Activated CD8-positive, alpha-beta memory T cell treated with anti-CD3 and anti-CD28 coated beads for 24 hours (primary cell): Measurements from ENCODE around the gene HYI.

Source experiments
- DNase-seq: peaks from one replicate; pipeline ENCODE4 v3.0.0-alpha.2; 2020

The HYI gene

DNA sequence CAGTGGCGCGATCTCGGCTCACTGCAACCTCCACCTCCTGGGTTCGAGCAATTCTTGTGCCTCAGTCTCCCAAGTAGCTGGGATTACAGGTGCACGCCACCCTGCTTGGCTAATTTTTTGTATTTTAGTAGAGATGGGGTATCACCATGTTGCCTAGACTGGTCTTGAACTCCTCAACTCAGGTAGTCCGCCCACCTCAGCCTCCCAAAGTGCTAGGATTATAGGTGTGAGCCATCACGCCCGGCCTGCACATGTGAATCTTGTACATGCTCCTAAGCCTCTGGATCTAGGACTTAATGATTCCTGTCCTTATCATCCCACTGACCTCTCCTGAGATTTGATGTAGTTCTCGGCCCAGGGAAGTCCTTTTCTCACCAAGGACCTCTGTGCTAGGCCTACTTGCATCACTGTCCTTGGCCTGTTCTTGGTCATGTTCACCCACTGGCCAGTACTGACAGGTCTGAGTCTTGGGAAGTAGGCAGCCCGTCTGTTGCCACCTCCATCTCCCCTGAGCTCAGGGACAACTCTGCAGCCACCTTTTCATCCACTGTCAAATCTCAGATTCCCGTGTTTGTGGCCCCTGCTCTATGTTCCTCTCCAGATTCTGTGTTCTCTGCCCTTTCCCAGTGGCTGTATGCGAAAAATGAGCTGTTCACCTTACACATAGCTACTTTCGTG, 9.4 kb downstream of the HYI start:
- DNase-seq: no peak

- no peak for DNase-seq
Measured at GRCh38 chr1:43443197-43443946, 10.4 kb downstream of the HYI start.

DNA sequence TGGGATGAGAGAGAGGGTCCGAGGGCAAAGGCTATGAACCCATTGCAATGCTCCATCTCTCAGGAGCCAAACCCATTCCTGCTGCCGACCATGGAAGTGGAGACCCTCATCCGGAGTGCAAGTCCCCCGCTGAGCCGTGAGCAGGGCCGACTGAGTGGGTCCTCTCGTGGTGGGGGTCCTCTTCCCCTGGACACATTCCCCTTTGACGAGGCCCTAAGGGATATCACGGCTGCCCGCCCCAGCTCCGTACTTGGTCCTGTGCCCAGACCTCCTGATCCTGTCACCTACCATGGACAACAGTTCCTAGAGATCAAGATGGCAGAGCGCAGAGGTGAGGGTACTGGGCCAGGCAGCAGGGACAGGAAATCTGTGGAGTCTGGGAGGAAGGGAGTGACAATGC, 11.0 kb downstream of the HYI start:
- no peak for DNase-seq

DNA sequence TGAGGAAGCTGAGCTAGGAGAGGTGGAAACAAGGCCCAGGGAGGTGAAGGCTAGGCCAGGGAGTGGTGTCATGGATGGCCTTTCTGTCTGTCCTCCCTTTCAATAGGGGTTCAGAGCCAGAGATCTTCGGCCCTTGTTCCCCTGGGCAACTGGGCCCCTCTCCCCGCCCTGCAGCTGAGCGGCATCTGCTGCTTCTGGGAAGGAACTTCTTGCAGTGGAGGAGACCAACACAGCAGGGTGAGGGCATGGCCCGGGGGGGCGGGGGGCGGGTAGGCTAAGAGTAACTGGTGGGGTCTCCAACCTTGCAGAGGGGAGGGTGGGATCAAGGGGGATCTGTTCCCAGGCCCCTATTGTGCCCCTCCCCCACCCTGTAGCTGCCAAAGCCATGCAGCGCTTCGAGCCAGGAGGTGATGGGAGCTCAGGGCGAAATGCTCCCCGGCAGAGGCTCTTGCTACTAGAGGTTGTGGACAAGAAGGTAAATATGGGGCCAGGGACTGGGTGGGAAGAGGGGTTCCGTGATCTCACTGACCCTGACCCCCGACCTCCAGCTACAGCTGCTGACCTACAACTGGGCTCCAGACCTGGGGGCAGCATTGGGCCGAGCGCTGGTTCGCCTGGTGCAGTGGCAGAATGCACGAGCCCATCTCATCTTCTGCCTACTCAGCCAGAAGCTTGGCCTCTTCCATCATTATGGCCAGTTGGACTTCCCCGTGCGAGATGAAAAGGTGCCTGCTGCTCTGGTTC, 11.7 kb downstream of the HYI start:
- no peak for DNase-seq

GRCh38 chr1:43441166-43441893, 12.4 kb downstream of the HYI start:
- DNase-seq: no peak

- DNase-seq: no peak
Measured at GRCh38 chr1:43440358-43440757, 13.4 kb downstream of the HYI start.

DNA sequence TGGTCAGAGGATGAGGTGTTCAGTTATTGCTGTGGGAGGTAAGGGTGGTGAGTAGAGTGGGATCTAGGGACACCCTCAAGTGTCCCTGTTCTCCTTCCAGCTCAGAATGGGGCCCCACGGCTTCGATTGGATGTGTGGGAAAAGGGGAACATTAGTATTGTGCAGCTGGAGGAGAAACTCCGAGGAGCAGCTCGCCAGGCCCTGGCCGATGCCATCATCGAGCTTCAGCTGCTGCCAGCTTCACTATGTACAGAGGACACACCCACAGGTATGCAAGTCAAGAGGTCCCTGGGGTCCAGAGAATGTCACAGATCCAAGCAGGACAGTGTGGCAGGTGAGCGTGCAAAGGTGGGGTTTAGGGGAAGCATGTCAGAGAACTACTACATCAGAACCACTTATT, 13.9 kb downstream of the HYI start:
- no peak for DNase-seq

DNA sequence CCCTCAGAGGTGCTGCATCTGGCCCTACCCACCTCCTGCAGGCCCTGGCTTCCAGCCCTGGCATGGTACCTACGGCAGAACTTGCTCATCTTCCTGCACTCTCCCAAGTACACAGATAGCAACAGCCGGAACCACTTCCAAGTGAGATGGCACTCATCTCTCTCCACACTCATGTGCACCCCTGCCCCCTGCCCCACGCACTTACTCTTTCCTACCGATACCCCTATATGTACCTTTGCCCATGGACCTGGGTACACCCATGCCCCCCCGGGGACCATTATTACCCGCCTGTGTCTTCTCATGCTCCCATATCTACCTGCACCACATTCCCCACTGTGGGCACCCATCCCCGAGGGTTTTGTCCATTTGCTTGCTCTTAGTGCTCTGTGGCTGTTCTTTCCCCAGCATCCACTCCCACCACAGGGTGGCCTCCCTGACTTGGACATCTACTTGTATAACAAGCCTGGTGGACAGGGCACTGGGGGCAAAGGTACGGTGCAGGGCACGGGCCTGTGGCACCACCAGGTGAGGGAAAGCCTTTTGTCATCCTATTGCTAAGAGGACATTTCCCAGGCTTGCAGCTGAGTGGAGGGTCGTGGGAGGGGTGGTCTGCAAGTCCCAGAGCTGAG, 14.7 kb downstream of the HYI start:
- no peak for DNase-seq

DNA sequence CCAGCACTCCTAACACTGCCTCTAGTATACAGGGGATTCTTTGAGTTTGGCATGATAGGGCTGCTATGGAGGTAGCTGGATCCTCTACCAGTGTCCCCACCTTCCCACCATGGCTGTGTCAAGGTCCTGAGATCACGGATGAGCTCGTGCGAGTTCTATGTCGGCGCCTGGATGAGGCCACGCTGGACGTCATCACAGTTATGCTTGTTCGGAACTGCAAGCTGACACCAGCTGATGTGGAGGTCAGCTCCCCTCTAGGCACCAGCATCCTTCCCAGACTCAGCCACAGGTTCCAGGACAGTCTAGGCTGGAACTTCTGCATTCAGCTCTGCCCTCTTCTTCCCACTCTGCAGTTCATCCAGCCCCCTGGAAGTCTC, 15.2 kb downstream of the HYI start:
- no peak for DNase-seq

GRCh38 chr1:43438006-43438405, 15.7 kb downstream of the HYI start:
- DNase-seq: no peak

DNA sequence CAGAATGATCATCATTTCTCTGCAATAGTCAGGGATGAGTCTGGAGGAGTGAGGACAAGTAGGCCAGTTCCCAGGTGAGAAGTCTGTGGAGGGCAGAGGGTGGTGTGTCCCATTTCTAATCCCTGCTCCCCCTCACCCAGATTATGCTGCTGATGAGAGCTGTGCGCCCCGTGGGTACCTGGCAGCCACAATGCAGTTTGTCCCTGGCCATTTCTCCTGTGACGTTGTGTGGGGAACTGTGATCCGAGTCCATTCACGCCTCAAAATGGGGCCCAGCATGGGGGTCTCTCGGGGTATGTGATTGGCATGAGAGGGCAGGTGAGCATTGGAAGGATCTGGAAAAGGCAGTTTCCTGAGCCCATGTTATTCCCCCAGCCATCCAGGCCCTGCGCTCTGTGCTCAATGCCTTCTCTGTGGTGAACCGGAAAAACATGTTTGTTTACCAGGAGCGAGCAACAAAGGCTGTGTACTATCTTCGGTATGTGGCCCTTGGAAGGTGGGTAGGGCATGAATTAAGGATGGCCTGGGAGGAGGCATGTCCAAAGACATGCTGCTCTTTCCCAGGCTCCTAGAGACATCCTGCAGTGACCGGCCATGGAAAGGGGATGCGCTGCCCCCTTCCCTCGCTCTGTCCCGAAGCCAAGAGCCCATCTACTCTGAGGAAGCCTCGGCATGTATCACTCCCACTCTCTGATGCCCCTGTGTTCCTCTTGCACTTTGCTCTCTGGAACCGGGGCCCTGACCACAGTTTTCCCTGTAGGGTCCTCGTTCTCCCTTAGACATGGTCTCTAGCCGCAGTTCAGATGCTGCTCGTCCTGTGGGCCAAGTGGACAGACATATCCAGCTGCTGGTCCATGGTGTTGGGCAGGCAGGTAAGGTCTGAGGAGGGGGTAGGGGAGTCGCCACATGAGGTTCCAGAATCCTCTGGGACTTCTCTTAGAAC, 16.4 kb downstream of the HYI start:
- no peak for DNase-seq

DNA sequence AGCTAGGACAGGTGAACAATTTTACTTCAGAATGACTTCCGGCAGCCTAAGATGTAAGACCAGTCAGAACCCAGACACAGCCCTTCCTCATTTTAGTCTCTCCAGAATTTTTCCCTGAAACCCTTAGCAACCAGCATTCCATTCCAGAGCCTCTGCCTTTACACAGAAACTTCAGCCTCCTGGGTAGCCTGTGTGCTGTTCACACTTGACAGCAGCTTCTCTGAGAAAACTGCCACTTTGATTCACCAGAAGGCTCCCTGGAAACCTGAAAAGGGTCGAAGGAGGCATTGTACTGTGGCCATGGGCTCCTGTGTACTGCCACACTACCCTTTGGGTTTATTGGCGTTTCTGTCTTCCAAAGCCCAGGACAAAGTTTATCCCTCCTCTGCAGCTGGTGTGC, 17.4 kb downstream of the HYI start:
- no peak for DNase-seq

- DNase-seq: no peak
Measured at GRCh38 chr1:43435146-43436145, 18.3 kb downstream of the HYI start.

DNA sequence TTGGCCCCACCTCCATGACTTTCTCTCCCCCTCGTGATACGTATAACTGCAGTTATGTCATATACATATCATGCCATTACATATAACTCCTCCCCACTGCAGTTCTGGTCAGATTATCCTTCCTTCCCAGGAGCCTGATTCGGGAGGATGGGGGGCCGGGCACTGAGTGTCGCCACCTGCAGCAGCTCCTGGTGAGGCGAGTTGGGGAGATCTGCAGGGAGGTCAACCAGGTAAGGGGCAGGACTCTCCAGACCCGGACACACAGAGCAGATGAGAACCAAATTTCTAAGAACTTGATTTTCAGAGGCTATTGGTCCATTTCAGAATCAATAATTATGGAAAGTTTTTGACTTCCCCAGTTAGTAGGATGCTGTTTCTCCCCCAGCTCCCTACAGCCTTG, 19.5 kb downstream of the HYI start:
- no peak for DNase-seq

DNA sequence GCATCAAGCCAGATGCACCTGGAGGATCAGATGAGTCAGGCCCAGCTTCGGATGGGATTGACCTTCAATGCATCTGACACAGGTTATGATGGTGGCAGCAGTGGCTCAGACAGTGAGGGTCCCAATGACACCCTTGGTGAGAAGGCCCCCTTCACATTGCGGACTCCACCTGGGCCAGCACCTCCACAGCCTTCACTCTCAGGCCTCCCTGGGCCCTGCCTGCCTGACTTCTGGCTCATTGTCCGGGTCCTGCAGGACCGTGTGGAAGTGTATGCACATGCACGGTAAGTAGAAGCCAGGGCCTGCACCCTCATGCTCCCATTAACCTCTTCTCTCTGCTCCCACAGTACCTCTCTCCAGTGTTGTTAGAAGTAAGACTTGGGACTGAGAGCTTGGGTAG, 20.8 kb downstream of the HYI start:
- no peak for DNase-seq

GRCh38 chr1:43432171-43432860, 21.4 kb downstream of the HYI start:
- DNase-seq: no peak

- DNase-seq: no peak
Measured at GRCh38 chr1:43431676-43432075, 22.1 kb downstream of the HYI start.

DNA sequence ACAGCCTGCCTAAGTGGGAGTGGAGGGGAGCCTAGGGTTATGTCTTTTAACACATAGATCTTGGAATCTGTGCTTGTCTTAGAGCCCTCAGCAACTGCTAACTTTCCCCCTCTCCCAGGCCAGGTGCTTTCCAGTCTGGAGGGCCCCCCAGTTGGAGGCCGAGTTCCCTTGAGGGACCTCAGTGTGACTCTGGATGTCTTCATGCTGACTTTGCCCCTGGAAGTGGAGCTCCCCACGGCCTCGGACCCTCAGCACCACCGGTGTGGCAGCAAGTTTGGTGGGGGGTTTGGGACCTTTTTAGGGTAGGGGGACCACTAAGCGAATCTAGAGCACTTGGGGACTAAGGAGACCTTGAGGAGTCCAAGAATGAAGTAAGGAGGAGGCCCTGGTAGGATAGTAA, 22.9 kb downstream of the HYI start:
- no peak for DNase-seq

DNA sequence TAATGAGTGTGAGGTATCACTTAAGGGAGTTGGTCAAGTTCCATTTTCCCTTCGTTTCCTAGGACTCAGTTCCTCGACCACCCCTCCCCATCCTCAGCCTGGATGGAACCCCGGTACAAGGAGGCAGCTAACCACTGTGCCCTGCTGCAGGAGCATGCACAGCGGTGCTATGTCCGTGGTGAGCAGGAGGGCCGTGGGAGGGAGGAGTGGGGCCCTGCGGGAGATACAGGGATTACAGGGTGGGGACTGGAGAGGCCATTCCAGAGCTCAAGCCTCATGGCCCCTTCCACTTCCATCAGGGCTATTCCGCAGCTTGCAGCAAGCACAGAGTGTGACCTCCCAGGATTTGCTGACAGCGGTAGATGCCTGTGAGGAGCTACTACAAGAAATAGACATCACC, 25.8 kb downstream of the HYI start:
- no peak for DNase-seq

DNA sequence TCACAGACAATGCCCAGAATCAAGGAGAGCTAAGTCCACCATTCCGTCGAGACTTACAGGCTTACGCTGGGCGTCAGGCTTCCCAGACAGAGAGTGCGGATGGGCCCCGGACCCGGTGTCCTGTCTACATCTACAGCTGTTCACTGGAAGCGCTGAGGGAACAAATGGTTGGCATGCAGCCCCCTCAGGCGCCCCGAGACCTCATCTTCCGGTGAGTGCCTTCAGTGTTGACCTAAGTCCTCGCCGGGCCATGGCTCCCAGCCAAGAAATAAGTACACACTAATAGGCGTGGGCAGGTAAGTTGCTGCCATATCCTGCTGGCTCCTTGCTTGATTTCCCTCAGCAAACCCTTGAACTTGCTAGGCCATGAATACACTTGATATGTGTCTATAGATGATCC, 26.2 kb downstream of the HYI start:
- DNase-seq: no peak
